Measurements from ENCODE around the gene ZNF358.

GRCh38 chr19:7541475-7541824 lies 25.5 kb downstream of the ZNF358 start:
- no peak for TF ChIP-seq POLR2AphosphoS5 (IDR thresholded peaks at IDR 0.05; ENCODE audit: low read depth, low read length)
- TF ChIP-seq POLR2A (IDR thresholded peaks at IDR 0.05; ENCODE audit: low read depth, low read length): no peak

Data from GM12892 (cell line).